Activated naive CD8-positive, alpha-beta T cell (primary cell): ENCODE data around the gene ARRB1.
A peak's percentile ranks its signal among the peaks of the same experiment; 100 is the strongest.

Experiments
- H3K27ac Mint-ChIP-seq: one replicate; pipeline ENCODE4 v1.8.0; 2021; ENCODE audit warnings: mixed read lengths
- H3K27me3 Mint-ChIP-seq: one replicate; pipeline ENCODE4 v1.8.0; 2021; ENCODE audit warnings: mixed read lengths
- H3K36me3 Mint-ChIP-seq: one replicate; pipeline ENCODE4 v1.8.0; 2021; ENCODE audit warnings: mixed read lengths
- H3K4me1 Mint-ChIP-seq: one replicate; pipeline ENCODE4 v1.8.0; 2021; ENCODE audit warnings: low read depth, mixed read lengths
- H3K4me3 Mint-ChIP-seq: one replicate; pipeline ENCODE4 v1.8.0; 2021; ENCODE audit warnings: mild to moderate bottlenecking, mixed read lengths
- H3K9me3 Mint-ChIP-seq: one replicate; pipeline ENCODE4 v1.8.0; 2021; ENCODE audit warnings: low read depth, mixed read lengths

ARRB1 gene

DNA sequence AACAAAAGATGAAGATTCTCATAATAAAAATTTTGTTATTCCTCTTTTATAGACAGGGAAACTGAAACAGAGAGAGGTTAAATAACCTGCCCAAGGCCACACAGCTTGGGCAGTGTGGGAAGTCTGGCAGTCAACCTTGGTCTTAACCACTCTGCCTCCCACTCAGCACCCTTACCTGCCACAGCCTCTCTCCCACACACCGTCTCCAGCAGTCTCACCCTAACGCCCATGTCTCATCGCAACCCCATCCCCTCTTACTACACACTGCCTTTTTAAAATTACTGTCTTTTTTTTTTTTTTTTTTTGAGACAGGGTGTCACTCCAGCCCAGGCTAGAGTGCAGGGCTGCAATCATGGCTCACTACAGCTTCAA lies 25.0 kb downstream of the ARRB1 start:
- peak overlapping the region; percentile 53 for H3K4me3 Mint-ChIP-seq
- H3K4me1 Mint-ChIP-seq, result peaks cover 77% of the 10 kb centered on the region
- H3K36me3 Mint-ChIP-seq, result no peaks in the 10 kb centered on the region
- no peaks in the 10 kb centered on the region for H3K9me3 Mint-ChIP-seq
- peak overlapping the region; percentile 91 for H3K27ac Mint-ChIP-seq
- H3K27me3 Mint-ChIP-seq, result no peaks in the 10 kb centered on the region

DNA sequence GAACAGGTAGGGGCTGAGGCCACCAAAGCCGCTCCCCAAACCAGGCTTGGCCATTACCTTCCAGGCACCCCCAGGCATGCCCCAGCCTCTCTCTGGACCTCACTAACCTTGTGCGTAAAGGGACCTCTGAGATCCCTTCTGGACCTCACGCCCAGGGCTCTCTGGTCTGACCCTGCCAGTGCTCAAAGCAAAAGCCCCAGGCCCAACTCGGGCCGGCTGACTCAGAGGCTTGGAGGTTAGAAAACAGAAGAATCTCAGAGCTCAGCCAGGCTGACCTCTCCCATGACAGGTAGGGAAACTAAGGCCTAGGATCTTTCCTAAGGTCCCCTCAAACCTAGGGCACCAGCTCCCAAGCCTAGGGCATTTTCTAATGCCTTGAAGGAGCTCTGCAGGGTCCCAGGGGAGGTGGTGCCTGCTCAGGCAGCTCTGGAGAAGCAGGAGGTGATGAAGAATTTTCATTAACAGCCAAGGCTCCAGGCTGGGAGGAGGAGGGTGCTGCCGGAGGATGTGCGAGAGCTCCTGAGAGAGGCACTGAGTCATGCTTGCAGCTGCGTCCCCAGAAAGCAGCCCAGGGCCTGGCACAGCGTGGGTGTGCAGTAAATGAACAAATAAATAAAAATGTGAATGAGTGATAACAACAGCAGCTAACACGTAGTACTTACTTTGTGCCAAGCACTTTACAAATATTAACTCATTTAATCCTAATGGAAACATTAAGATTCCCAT lies 25.6 kb downstream of the ARRB1 start:
- Mint-ChIP-seq H3K36me3 (no peaks in the 10 kb centered on the region), H3K27me3 (no peaks in the 10 kb centered on the region), H3K4me1 (peaks cover 76% of the 10 kb centered on the region), H3K27ac (peak overlapping the region; percentile 91), H3K9me3 (no peaks in the 10 kb centered on the region), H3K4me3 (peak overlapping the region; percentile 53)

DNA sequence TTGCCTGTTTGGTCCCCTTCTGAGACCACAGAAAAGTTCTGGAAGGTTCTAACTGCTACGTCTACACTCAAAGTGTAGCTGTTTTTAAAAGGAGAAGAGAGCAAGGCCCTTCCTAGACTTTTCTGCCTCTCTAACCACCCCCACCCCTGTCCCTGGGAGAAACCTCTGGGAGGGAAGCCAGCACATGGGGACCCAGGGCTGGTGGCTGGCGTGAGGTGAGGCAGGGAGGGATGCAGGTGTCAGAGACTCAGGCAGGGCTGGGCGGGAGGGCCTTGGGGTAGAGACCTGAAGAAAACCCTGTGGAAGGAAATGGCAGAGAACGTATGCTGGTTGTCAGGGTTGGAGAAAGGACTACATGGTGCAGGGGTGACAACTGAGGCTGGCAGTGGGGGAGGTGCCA lies 26.7 kb downstream of the ARRB1 start:
- Mint-ChIP-seq H3K36me3 (no peaks in the 10 kb centered on the region), H3K9me3 (no peaks in the 10 kb centered on the region), H3K27me3 (no peaks in the 10 kb centered on the region), H3K4me1 (peaks cover 69% of the 10 kb centered on the region), H3K27ac (peak overlapping the region; percentile 80), H3K4me3 (no peak overlapping the region)

DNA sequence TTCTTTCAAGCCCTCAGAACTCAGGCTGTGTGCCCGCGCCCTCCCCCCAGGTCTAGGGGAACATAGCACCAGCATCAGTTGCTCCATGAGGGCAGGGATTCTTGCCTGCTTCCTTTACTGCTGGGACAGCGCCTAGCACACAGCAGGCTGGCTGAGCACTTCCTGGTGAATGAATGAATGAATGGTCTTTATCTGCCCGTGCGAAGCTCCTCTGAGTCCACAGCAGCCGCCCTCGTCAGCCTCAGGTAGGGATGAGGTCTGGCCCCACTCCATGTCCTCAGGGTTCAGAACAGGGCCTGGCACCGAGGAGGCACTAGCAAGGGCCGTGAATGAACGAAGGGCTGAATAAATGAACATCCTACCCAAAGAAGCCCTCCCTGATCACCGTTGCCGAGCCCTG lies 27.3 kb downstream of the ARRB1 start:
- Mint-ChIP-seq H3K27ac (peak overlapping the region; percentile 80), H3K36me3 (no peaks in the 10 kb centered on the region), H3K4me1 (peaks cover 66% of the 10 kb centered on the region), H3K9me3 (no peaks in the 10 kb centered on the region), H3K4me3 (no peak overlapping the region), H3K27me3 (no peaks in the 10 kb centered on the region)

DNA sequence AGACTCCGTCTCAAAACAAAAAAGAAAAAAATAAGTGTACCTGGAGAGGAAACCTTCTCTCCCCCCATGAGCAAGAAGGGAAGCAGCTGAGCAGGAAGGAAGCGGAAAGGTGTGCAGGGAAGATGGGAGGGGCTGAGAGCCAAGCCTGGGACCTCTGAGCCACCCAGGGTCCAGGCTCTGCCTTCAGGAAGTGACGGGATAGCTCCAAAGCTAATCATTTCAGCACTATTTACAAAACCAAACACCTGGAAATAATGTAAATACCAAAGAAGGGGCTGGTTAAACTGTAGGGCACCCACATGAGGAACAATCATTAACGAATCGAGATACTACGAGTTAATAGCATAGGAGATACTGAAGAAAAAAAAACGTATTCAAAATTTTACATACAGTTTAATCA lies 27.9 kb downstream of the ARRB1 start:
- peak overlapping the region; percentile 18 for H3K4me3 Mint-ChIP-seq
- no peaks in the 10 kb centered on the region for H3K27me3 Mint-ChIP-seq
- H3K9me3 Mint-ChIP-seq, result no peaks in the 10 kb centered on the region
- no peaks in the 10 kb centered on the region for H3K36me3 Mint-ChIP-seq
- H3K4me1 Mint-ChIP-seq, result peaks cover 63% of the 10 kb centered on the region
- peak overlapping the region; percentile 79 for H3K27ac Mint-ChIP-seq

DNA sequence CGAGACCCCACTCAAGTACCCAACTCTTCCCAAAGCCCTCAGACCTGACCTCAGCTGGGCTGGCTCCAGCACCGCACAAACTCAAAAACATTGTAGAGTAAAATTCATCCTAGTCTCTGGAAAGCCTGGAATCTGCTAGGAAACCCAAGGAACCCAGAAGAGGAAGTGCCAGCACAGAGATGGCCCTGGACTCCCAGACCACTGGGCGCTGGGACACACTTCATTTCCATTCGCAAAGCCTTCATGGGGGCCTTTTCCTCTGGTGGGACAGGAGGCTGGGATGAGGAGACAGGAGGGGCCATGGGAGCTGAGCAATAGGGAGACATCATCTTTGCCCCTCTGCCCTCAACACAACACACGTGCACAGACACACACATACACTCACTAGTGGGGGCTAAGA lies 30.8 kb downstream of the ARRB1 start:
- Mint-ChIP-seq H3K9me3 (no peaks in the 10 kb centered on the region), H3K4me1 (peaks cover 57% of the 10 kb centered on the region), H3K27ac (no peak overlapping the region), H3K36me3 (no peaks in the 10 kb centered on the region), H3K4me3 (no peak overlapping the region), H3K27me3 (no peaks in the 10 kb centered on the region)

DNA sequence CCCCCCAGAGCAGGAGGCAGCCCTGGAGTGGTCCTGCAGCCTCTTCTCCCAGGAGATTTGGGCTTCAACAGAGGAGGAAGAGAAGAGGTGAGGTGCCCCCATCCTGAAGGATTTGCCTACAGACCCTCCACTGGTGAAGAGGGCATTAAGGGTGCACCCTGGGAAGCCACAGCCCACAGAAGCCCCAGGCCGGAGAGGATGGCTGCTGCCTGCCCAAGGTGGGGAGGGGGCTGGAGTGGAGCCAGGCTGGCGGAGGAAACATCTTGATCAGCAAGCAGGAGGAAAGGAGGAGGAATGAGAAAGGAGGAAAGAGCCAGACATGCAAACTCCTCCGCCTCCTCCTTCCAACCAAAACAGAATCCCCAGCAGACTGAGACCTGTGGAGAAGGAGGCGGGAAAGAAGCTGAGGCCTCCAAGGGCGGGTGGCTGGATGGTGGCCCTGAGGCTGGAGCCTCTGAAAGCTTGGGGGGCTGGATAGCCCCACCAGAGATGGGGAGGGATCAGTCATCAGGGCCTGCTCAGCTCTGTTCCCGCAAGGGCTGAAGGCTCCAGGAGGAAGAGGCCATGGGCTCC lies 31.3 kb downstream of the ARRB1 start:
- no peak overlapping the region for H3K27ac Mint-ChIP-seq
- no peaks in the 10 kb centered on the region for H3K27me3 Mint-ChIP-seq
- peaks cover 61% of the 10 kb centered on the region for H3K4me1 Mint-ChIP-seq
- H3K9me3 Mint-ChIP-seq, result no peaks in the 10 kb centered on the region
- no peak overlapping the region for H3K4me3 Mint-ChIP-seq
- H3K36me3 Mint-ChIP-seq, result no peaks in the 10 kb centered on the region

DNA sequence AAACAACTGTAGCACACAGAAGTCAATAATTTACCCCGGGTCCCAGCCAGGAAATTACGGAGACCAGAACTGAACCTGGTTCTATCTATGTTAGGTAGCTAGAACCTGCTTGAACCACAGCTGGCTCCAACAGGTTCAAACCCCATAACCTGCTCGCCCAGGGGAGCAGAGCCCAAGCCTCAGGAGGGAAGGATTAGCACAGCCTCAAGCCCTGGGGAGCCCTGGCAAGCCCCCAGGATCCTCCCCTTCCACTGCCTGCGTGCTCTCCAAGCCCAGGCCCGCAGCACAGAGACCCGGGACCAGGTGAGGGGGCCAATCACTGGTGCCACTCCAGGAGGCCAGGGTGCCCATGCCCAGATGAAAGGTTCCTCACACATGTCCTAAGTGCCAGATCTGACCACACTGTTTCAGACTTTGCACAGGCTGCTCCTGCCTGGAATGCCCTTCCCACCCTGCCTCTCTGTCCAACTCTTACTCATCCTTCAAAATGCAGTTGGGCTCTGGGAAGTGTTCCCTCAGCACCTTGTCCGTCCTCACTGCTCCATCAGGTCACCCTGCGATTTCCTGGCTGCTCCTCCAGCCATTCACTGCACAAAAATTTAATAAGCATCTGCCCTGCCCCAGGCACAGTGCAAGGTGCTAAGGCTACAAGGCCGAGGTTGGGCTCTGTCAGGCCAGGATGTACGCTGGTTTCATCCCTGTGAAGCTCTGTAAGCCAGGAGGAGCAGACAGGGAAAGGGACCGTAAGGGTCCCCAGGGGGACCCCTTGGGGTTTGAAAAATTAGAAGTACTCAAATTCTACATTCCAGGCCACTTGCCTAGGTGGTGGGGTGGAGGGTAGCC lies 32.2 kb downstream of the ARRB1 start:
- no peaks in the 10 kb centered on the region for H3K36me3 Mint-ChIP-seq
- no peaks in the 10 kb centered on the region for H3K27me3 Mint-ChIP-seq
- H3K4me3 Mint-ChIP-seq, result no peak overlapping the region
- H3K4me1 Mint-ChIP-seq, result peaks cover 58% of the 10 kb centered on the region
- no peaks in the 10 kb centered on the region for H3K9me3 Mint-ChIP-seq
- no peak overlapping the region for H3K27ac Mint-ChIP-seq

DNA sequence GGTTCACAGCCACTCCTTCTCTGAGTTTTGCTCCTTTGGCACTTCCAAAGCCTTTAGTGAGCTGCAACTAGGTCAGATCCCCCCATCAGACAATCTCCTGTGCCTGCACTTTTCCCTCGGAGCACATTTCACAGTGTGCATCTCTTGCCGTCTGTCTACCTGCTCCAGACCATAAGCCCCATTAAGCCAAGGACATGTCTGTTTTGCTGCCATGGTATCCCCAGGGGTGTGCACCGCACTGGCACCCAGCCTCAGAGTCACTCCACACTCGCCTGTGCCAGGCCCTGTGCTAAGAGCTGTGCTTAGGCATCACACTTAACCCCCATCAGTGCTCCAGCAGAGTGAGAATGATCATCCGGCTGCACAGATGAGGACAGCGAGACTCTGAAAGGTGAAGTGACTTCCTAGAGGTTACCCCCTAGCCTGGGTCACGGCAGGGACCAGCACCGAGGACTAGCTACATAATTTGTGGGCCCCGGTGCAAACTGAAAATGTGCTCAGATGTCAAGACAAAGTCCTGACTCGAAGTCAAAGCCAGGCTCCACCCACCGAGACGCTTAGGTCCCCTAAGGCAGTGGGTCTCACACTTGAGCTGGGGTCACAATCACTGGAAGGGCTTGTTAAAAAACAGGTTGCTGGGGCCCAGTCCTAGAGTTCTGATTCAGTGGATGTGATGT lies 33.9 kb downstream of the ARRB1 start:
- Mint-ChIP-seq H3K27ac (no peak overlapping the region), H3K4me1 (peaks cover 45% of the 10 kb centered on the region), H3K9me3 (no peaks in the 10 kb centered on the region), H3K27me3 (no peaks in the 10 kb centered on the region), H3K4me3 (no peak overlapping the region), H3K36me3 (no peaks in the 10 kb centered on the region)

DNA sequence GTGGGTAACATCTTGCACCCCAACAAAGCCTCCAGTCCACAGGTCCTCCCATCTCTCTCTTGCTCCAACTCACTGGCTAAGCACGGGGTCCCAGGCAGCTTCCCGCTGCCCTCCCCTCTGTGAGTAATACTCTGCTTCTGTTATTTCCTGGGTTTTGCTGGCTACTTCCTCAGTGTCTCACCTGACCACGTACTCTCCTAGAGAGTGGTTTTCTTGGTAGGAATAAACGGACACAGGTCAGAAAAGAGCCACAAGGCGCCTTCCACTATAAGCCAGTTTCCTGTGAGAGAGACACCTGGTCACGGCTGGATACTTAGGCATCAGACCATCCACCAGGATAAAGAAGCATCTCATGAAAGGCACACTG lies 36.0 kb downstream of the ARRB1 start:
- H3K27ac Mint-ChIP-seq, result no peak overlapping the region
- no peak overlapping the region for H3K4me3 Mint-ChIP-seq
- no peaks in the 10 kb centered on the region for H3K27me3 Mint-ChIP-seq
- H3K36me3 Mint-ChIP-seq, result peaks cover 2% of the 10 kb centered on the region
- H3K4me1 Mint-ChIP-seq, result peaks cover 37% of the 10 kb centered on the region
- no peaks in the 10 kb centered on the region for H3K9me3 Mint-ChIP-seq

DNA sequence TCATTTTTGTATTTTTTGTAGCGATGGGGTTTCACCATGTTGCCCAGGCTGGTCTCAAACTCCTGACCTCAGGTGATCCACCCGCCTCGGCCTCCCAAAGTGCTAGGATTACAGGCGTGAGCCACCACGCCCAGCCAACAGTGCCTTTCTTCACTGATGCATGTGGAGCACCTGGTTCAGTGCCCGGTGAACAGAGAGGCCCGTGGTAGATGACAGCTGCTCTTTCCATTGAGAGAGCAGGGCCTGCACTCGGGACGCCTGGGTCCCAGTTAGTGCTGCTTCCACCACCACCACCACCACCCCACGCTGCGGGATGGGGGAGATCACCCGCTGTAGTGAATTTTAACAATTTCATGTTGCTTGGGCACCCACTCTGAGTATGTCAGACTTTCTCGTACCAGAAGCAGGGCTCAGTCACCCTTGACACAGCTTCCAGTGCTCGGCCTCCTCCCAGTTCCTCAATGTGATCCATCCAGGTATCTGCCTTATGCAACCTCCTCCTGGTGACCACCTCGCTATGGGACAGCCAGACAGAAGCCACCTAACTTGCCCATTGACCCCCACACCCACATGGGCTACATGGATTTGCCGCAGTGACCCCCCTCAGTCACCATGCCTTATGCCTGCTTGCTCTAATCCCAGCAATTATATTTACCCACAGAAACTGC lies 36.6 kb downstream of the ARRB1 start:
- no peaks in the 10 kb centered on the region for H3K27me3 Mint-ChIP-seq
- H3K4me1 Mint-ChIP-seq, result peaks cover 40% of the 10 kb centered on the region
- peaks cover 2% of the 10 kb centered on the region for H3K36me3 Mint-ChIP-seq
- H3K9me3 Mint-ChIP-seq, result no peaks in the 10 kb centered on the region
- no peak overlapping the region for H3K27ac Mint-ChIP-seq
- H3K4me3 Mint-ChIP-seq, result no peak overlapping the region

DNA sequence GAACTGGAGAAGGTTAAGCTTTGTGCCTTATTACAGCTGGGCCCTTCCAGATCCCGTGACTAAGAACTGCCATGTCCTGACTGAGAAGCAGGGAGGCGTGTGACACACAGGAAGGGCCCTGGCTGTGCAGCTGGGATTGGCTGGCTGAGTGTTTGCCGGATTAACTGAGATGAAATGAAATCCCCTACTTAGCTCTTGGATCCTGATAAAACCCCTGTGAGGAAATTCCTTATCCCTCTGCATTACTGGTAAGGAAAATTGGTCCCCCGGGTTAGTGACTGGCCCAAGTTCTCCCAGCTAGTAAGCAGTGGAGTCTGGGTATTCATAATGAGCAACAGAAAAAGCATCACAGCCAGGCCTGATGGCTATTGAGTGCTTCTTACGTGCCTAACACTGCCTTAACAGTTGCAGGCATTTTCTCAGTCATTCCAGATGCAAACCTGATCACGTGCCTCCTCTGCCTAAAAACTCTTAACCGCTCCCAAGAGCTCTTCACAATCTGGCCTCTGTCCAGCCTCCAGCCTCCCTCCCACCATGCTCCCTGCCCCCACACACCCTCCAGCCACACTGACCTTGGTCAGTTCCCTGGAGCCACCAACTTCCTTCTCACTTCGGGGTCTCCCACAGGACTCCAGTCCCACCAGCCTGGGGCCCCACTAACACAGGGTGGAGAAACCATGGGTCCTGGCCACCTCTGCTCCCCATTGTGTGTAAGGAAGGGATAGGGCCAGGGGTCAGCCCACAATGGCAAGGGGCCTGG lies 37.8 kb downstream of the ARRB1 start:
- Mint-ChIP-seq H3K4me1 (peaks cover 35% of the 10 kb centered on the region), H3K27me3 (no peaks in the 10 kb centered on the region), H3K27ac (no peak overlapping the region)

DNA sequence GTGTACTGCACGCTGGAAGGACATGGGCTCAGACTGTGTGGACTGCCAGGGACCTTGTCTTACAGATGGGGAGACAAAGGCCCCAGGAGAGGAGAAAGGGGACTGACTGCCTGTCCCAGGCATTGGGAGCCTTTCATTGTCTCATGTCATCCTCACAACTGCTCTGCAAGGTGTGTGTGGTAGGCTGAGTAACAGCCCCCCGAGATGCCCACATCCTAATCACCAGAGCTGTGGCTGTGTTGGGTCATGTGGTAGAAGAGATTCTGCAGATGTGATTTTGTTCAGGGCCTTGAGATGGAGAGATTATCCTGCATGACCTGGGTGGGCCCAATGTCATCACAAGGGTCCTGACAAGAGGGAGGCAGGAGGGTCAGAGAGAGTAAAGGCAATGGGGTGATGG lies 39.1 kb downstream of the ARRB1 start:
- no peaks in the 10 kb centered on the region for H3K27me3 Mint-ChIP-seq
- no peak overlapping the region for H3K4me3 Mint-ChIP-seq
- H3K4me1 Mint-ChIP-seq, result peaks cover 29% of the 10 kb centered on the region
- peaks cover 2% of the 10 kb centered on the region for H3K36me3 Mint-ChIP-seq
- peak overlapping the region; percentile 47 for H3K27ac Mint-ChIP-seq
- no peaks in the 10 kb centered on the region for H3K9me3 Mint-ChIP-seq

More for the DNA sequence above, 37.8 kb downstream of the ARRB1 start:
- Mint-ChIP-seq H3K9me3 (no peaks in the 10 kb centered on the region), H3K4me3 (no peak overlapping the region), H3K36me3 (peaks cover 2% of the 10 kb centered on the region)

DNA sequence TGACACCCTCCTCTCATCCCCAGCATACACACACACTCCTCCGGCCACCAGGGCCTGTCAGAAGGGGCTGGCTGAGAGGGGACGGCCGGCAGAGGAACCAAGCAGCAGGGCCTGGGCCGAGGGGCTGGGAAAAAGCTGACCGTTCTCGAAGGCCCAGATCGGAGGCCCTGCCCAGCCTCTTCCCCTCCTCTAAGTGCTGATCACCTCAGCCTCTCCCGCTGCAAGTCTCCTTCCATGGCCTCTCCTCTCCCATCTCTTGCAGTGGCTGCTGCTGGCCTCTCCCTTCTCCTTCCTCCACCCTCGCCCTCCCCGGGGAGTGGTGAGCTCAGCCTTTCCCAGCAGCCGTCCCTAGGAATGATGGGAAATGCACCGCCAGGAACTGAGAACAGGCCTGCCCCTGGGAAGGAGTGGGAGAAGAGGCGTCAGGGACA lies 39.6 kb downstream of the ARRB1 start:
- H3K9me3 Mint-ChIP-seq, result no peaks in the 10 kb centered on the region
- no peak overlapping the region for H3K27ac Mint-ChIP-seq
- H3K27me3 Mint-ChIP-seq, result no peaks in the 10 kb centered on the region
- H3K4me3 Mint-ChIP-seq, result no peak overlapping the region
- H3K36me3 Mint-ChIP-seq, result peaks cover 2% of the 10 kb centered on the region
- peaks cover 27% of the 10 kb centered on the region for H3K4me1 Mint-ChIP-seq
